ENCODE data around the gene LPCAT1.

The LPCAT1 gene

GRCh38 chr5:1500411-1501091 lies 23.2 kb downstream of the LPCAT1 start:
- H3K9ac ChIP-seq (ENCODE audit: low read length in 2 of 2): peak overlapping the region in 1 of 2 donors; percentile 29
- no peaks in the 10 kb centered on the region for H3K9me3 ChIP-seq (ENCODE audit: control insufficient read depth in 2 of 2, low read length in 2 of 2)
- peaks cover 0 to 6% of the 10 kb centered on the region in 2 donors for H3K36me3 ChIP-seq (ENCODE audit: control insufficient read depth in 2 of 2, insufficient read depth in 2 of 2, low read length in 2 of 2)
- H3K4me1 ChIP-seq (ENCODE audit: control insufficient read depth, insufficient read depth, low read length): peaks cover 36% of the 10 kb centered on the region
- no peak overlapping the region for H3K27ac ChIP-seq (ENCODE audit: low read length)
- peak overlapping the region in 1 of 2 donors; percentile 29 for H3K4me3 ChIP-seq (ENCODE audit: low read length in 2 of 2)
- no peaks in the 10 kb centered on the region for H3K27me3 ChIP-seq (ENCODE audit: control insufficient read depth in 1 of 2, insufficient read depth in 2 of 2, low read length in 2 of 2)

- no peaks in the 10 kb centered on the region for H3K27me3 ChIP-seq (ENCODE audit: control insufficient read depth in 1 of 2, insufficient read depth in 2 of 2, low read length in 2 of 2)
- H3K9me3 ChIP-seq (ENCODE audit: control insufficient read depth in 2 of 2, low read length in 2 of 2): no peaks in the 10 kb centered on the region
- no peak overlapping the region for H3K9ac ChIP-seq (ENCODE audit: low read length in 2 of 2)
- H3K4me3 ChIP-seq (ENCODE audit: low read length in 2 of 2): peak overlapping the region in 1 of 2 donors; percentile 22
- H3K27ac ChIP-seq (ENCODE audit: low read length): no peak overlapping the region
- H3K36me3 ChIP-seq (ENCODE audit: control insufficient read depth in 2 of 2, insufficient read depth in 2 of 2, low read length in 2 of 2): peaks cover 0 to 6% of the 10 kb centered on the region in 2 donors
- peaks cover 36% of the 10 kb centered on the region for H3K4me1 ChIP-seq (ENCODE audit: control insufficient read depth, insufficient read depth, low read length)
Observed at GRCh38 chr5:1499851-1500250, 23.9 kb downstream of the LPCAT1 start.

- Histone ChIP-seq H3K27ac (ENCODE audit: low read length) (no peak overlapping the region), H3K36me3 (ENCODE audit: control insufficient read depth in 2 of 2, insufficient read depth in 2 of 2, low read length in 2 of 2) (peaks cover 0 to 10% of the 10 kb centered on the region in 2 donors), H3K9ac (ENCODE audit: low read length in 2 of 2) (peak overlapping the region in 1 of 2 donors; percentile 5), H3K27me3 (ENCODE audit: control insufficient read depth in 1 of 2, insufficient read depth in 2 of 2, low read length in 2 of 2) (no peaks in the 10 kb centered on the region), H3K4me1 (ENCODE audit: control insufficient read depth, insufficient read depth, low read length) (peaks cover 36% of the 10 kb centered on the region), H3K4me3 (ENCODE audit: low read length in 2 of 2) (no peak overlapping the region), H3K9me3 (ENCODE audit: control insufficient read depth in 2 of 2, low read length in 2 of 2) (no peaks in the 10 kb centered on the region)
Observed at GRCh38 chr5:1498623-1499416, 24.9 kb downstream of the LPCAT1 start.

DNA sequence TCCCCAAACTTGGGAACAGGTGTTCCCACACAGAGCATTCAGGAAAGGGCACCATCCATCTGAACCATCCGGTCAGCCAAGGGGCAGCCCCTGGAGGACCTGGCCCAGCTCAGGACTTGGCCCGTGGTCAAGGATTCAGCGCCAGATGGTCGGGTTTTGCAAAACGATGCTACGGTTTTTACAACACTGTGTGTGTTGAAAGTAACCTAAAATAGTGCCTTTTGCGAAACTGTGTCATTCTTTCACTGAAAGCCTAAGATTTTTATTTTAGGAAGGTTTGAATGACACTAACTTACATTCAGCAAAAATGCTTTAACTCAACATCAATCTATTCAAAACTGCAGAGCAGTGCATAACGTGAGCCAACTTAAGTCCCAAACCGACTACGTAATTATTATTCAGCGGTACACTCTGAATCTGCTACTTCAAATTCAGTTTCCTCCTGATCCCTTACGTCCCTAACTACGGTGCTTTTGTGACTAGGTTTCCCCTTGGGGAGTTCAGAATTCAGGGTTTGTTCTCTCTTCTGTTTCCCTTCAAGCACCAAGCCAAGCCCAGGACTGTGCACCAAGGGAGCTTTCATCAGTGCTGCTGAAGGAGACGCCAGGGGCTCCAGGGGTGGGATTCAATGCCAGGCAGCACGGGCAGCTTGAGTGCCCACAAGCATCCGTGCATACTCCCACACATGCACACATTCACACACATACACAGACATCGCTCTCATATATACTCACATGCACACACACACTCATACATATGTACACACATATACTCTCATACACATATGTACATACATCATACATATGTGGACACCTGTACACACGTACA lies 25.8 kb downstream of the LPCAT1 start:
- Histone ChIP-seq H3K4me1 (ENCODE audit: control insufficient read depth, insufficient read depth, low read length) (peaks cover 33% of the 10 kb centered on the region), H3K27me3 (ENCODE audit: control insufficient read depth in 1 of 2, insufficient read depth in 2 of 2, low read length in 2 of 2) (no peaks in the 10 kb centered on the region), H3K27ac (ENCODE audit: low read length) (peak overlapping the region; percentile 18), H3K36me3 (ENCODE audit: control insufficient read depth in 2 of 2, insufficient read depth in 2 of 2, low read length in 2 of 2) (peaks cover 0 to 17% of the 10 kb centered on the region in 2 donors), H3K9me3 (ENCODE audit: control insufficient read depth in 2 of 2, low read length in 2 of 2) (no peaks in the 10 kb centered on the region), H3K9ac (ENCODE audit: low read length in 2 of 2) (no peak overlapping the region), H3K4me3 (ENCODE audit: low read length in 2 of 2) (no peak overlapping the region)

DNA sequence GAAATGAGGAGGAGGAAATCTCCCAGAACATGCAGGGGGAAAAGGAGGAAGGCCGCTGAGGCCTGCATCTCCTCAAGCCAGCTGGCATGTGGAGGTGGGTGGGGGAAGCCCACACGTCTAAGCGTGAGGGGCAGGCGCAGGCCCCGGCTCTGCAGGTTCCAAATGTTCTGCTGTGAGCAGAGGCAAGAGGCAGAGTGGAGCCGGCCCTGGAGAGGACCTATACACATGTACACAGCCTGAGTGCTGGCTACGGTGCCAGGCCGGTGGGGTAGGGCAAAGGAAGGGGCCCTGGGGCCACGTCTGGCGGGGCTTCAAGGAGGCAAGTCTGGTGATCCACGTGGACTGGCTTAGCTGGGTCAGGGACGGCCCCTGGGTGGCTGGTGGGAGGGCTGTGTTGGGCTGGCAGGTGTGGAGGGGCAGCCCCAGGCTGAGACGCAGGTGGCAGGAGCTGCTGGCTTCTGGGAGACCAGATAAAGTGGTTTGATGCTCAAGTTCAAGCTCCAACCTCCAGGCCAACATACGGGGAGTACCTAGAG lies 26.4 kb downstream of the LPCAT1 start:
- Histone ChIP-seq H3K4me1 (ENCODE audit: control insufficient read depth, insufficient read depth, low read length) (peaks cover 33% of the 10 kb centered on the region), H3K36me3 (ENCODE audit: control insufficient read depth in 2 of 2, insufficient read depth in 2 of 2, low read length in 2 of 2) (peaks cover 2 to 20% of the 10 kb centered on the region in 2 donors)

DNA sequence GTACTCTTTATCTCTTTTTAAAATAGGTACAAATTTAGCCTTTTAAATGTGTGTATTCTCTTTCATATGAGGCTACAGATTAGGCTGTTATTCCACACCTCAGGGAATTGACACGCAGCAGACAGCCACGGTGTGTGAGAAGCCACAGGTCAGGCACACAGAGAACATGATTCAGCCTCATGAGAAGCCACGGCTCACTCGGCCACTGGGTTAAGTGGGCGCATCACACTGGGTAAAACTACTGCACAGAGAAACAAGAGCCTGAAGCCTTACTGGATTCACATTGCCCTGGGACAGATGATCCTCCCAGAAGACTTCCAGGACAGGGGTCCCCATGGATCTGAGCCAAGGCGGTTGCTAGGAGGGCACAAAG lies 28.2 kb downstream of the LPCAT1 start:
- peaks cover 11 to 28% of the 10 kb centered on the region in 2 donors for H3K36me3 ChIP-seq (ENCODE audit: control insufficient read depth in 2 of 2, insufficient read depth in 2 of 2, low read length in 2 of 2)
- H3K27me3 ChIP-seq (ENCODE audit: control insufficient read depth in 1 of 2, insufficient read depth in 2 of 2, low read length in 2 of 2): no peaks in the 10 kb centered on the region
- peaks cover 19% of the 10 kb centered on the region for H3K4me1 ChIP-seq (ENCODE audit: control insufficient read depth, insufficient read depth, low read length)
- H3K9me3 ChIP-seq (ENCODE audit: control insufficient read depth in 2 of 2, low read length in 2 of 2): no peaks in the 10 kb centered on the region
- no peak overlapping the region for H3K4me3 ChIP-seq (ENCODE audit: low read length in 2 of 2)
- no peak overlapping the region for H3K27ac ChIP-seq (ENCODE audit: low read length)
- H3K9ac ChIP-seq (ENCODE audit: low read length in 2 of 2): no peak overlapping the region

More for the DNA sequence above, 26.4 kb downstream of the LPCAT1 start:
- Histone ChIP-seq H3K9ac (ENCODE audit: low read length in 2 of 2) (no peak overlapping the region), H3K4me3 (ENCODE audit: low read length in 2 of 2) (no peak overlapping the region), H3K27me3 (ENCODE audit: control insufficient read depth in 1 of 2, insufficient read depth in 2 of 2, low read length in 2 of 2) (no peaks in the 10 kb centered on the region), H3K27ac (ENCODE audit: low read length) (peak overlapping the region; percentile 18), H3K9me3 (ENCODE audit: control insufficient read depth in 2 of 2, low read length in 2 of 2) (no peaks in the 10 kb centered on the region)

DNA sequence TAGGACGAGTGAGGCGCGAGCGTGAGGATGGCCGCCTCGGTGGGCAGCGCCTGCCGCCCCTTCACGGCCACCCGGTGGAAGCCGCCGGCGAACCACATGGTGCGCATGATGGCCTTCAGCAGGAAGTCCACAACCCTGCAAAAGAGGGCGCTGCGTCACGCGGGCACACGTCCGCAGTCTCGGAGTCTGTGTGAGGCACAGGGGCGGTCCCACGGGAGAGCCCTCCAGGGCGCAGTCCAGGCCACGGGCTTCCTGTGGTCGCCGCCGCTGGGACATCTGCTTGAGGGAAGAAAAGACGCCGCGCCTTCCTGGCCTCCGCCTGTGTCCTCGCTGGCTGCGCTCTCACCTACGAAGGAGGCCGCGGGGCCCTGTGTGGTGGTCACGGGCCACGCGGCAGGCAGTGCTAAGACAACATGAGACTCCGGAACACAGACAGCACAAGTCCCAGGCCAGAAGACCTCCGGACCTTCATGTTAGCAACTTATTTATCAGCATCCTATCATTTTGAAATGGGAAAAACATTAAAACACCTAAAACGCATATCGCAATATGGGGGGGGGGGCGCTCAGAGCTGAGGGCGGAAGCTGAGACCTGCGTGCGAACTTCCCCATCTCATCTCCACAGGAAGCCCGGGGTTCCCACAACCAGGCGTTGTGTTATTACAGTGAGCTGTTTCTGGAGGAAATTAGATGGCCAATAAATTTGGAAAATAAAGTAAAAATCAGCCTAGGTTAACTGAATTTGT lies 28.8 kb downstream of the LPCAT1 start:
- Histone ChIP-seq H3K9me3 (ENCODE audit: control insufficient read depth in 2 of 2, low read length in 2 of 2) (no peaks in the 10 kb centered on the region), H3K27ac (ENCODE audit: low read length) (no peak overlapping the region), H3K27me3 (ENCODE audit: control insufficient read depth in 1 of 2, insufficient read depth in 2 of 2, low read length in 2 of 2) (no peaks in the 10 kb centered on the region), H3K4me3 (ENCODE audit: low read length in 2 of 2) (no peak overlapping the region), H3K36me3 (ENCODE audit: control insufficient read depth in 2 of 2, insufficient read depth in 2 of 2, low read length in 2 of 2) (peaks cover 11 to 28% of the 10 kb centered on the region in 2 donors), H3K4me1 (ENCODE audit: control insufficient read depth, insufficient read depth, low read length) (peaks cover 14% of the 10 kb centered on the region), H3K9ac (ENCODE audit: low read length in 2 of 2) (no peak overlapping the region)

GRCh38 chr5:1493941-1494340 lies 29.8 kb downstream of the LPCAT1 start:
- Histone ChIP-seq H3K4me1 (ENCODE audit: control insufficient read depth, insufficient read depth, low read length) (peaks cover 6% of the 10 kb centered on the region), H3K4me3 (ENCODE audit: low read length in 2 of 2) (no peak overlapping the region), H3K36me3 (ENCODE audit: control insufficient read depth in 2 of 2, insufficient read depth in 2 of 2, low read length in 2 of 2) (peaks cover 11 to 29% of the 10 kb centered on the region in 2 donors), H3K9ac (ENCODE audit: low read length in 2 of 2) (no peak overlapping the region), H3K27me3 (ENCODE audit: control insufficient read depth in 1 of 2, insufficient read depth in 2 of 2, low read length in 2 of 2) (no peaks in the 10 kb centered on the region), H3K27ac (ENCODE audit: low read length) (no peak overlapping the region), H3K9me3 (ENCODE audit: control insufficient read depth in 2 of 2, low read length in 2 of 2) (no peaks in the 10 kb centered on the region)

DNA sequence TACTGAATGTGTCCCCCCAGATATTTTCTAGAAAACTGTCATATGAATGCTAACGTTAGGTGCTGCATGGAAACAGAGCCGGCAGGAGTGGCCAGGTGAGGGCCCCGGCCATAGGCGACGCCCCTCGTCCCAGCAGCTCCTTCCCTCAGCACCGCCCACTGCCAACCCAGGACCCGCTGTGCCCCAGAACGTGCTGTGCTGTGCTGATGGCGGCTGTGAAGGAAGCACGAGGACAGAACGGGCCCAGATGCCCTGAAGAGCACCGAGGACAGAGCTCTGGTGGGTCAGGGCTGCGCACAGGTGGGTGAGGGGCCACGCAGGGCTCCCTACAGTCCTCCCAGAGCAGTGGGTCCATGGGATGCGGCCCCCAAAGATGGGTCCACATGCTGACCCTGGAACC lies 30.3 kb downstream of the LPCAT1 start:
- no peaks in the 10 kb centered on the region for H3K9me3 ChIP-seq (ENCODE audit: control insufficient read depth in 2 of 2, low read length in 2 of 2)
- no peak overlapping the region for H3K9ac ChIP-seq (ENCODE audit: low read length in 2 of 2)
- no peaks in the 10 kb centered on the region for H3K27me3 ChIP-seq (ENCODE audit: control insufficient read depth in 1 of 2, insufficient read depth in 2 of 2, low read length in 2 of 2)
- no peak overlapping the region for H3K4me3 ChIP-seq (ENCODE audit: low read length in 2 of 2)
- H3K4me1 ChIP-seq (ENCODE audit: control insufficient read depth, insufficient read depth, low read length): peaks cover 6% of the 10 kb centered on the region
- H3K27ac ChIP-seq (ENCODE audit: low read length): no peak overlapping the region
- H3K36me3 ChIP-seq (ENCODE audit: control insufficient read depth in 2 of 2, insufficient read depth in 2 of 2, low read length in 2 of 2): peaks cover 11 to 28% of the 10 kb centered on the region in 2 donors

- Histone ChIP-seq H3K27ac (ENCODE audit: low read length) (no peak overlapping the region), H3K4me1 (ENCODE audit: control insufficient read depth, insufficient read depth, low read length) (peaks cover 6% of the 10 kb centered on the region), H3K9ac (ENCODE audit: low read length in 2 of 2) (no peak overlapping the region), H3K36me3 (ENCODE audit: control insufficient read depth in 2 of 2, insufficient read depth in 2 of 2, low read length in 2 of 2) (peaks cover 15 to 31% of the 10 kb centered on the region in 2 donors), H3K27me3 (ENCODE audit: control insufficient read depth in 1 of 2, insufficient read depth in 2 of 2, low read length in 2 of 2) (no peaks in the 10 kb centered on the region), H3K9me3 (ENCODE audit: control insufficient read depth in 2 of 2, low read length in 2 of 2) (no peaks in the 10 kb centered on the region), H3K4me3 (ENCODE audit: low read length in 2 of 2) (no peak overlapping the region)
Observed at GRCh38 chr5:1492757-1493156, 31.0 kb downstream of the LPCAT1 start.

Data from stomach smooth muscle (tissue), 2 donors.